Stimulated activated CD4-positive, alpha-beta T cell treated with anti-CD3 and anti-CD28 coated beads, Interleukin-1b, Interleukin-23, amount 100 ng/mL, for 24 hours (primary cell): Measurements from ENCODE around the gene KAZN.
"Not testable (repeated sequence)": the region's sequence is repeated elsewhere in the genome, so short reads cannot be mapped to it uniquely, and the experiment has no call there.

Source experiments
- DNase-seq, 4 experiments: peaks; one replicate each; pipeline ENCODE4 v3.0.0-alpha.2; 2020; ENCODE audit warnings: low read depth in 4 of 4, low spot score in 1 of 4

KAZN gene

DNA sequence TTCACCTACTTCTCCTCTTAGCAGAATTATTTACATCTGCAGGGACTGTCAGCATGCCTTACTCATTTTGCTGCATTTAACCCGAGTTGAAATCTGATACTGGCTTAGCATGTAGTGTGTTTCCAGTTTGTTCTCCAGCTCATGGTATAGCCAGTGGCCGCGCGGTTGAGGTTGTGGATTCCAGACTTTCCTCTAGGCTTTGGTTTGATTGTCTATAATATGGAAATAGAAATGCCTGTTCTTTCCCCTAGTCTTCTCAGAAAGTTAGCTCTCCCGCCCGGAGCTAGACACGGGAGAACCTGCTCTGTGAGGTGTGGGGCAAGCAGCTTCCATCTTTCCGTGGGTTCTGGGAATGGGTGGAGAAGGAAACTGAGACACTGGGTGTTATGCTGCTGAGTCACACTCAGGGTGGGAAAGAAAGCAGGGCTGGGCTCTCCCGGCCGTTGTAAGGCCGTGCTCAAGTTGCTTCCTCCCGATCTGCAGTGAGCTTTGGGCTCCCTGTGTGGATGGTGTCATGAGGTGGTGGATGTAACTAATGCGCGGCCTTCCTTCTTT lies 348.3 kb downstream of the KAZN start:
- DNase-seq: no peak

- DNase-seq: no peak
Observed at GRCh38 chr1:14947421-14947820, 348.9 kb downstream of the KAZN start.

DNA sequence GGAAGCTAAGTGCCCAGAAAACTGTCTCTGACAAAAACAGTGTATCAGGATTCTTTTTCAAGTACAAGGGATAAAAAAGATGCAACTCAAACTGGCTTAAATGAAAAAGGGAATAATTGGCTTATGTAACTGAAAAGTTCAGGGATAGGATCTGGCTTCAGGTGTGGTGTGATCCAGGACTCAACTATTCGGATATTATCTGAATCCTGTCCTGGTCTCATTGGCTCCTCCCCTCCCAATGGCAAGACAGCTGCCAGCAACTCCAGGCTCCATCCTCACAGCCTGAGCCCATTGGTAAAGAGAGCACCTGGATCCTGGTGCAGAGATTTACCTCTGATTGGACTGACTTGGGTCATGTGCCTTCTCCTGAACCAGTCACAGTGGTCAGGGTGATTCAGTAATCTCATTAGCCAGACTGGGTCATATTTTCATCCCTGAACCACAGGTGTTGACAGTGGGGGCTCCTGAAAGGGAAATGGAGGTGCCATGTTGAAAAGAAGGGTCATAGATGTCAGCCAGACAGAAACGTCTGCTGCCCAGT lies 349.7 kb downstream of the KAZN start:
- DNase-seq: no peak

- DNase-seq: no peak
Observed at GRCh38 chr1:14949270-14949835, 350.9 kb downstream of the KAZN start.

GRCh38 chr1:14949836-14950713 lies 351.6 kb downstream of the KAZN start:
- DNase-seq: no peak

- DNase-seq: no peak
Observed at GRCh38 chr1:14951766-14952165, 353.3 kb downstream of the KAZN start.

DNA sequence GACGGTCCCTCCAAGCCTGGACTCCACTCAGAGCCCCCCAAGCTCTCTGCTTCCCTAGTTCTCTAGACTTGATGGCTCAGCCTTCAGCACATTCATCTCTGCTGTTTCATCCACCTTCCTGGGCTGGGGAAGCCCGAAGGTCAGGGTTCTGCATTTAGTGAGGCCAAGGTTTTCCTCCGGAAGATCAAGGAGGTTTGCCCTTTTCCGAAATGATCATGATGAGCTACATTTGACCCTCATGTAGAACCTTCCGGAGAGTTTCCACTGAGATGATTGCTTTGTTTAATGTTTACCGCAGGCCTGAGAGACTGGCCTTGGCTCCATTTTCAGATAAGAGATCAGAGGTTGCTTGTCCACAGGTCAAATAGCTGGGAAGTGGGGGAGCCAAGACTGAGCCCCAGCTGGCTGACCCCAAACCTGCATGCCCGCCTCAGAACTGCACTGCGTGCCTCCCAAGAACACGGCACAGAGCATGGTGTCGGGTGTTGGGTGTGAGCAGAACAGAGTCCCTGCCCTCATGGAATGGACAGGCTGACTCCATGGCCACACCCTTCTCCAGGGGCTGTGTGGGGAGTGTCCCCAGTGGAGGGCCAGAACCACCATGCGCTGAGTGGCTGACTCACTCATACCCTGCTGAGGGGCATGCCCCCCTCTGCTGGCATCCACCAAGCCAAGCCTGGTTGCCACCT lies 354.3 kb downstream of the KAZN start:
- no peak for DNase-seq

GRCh38 chr1:14954210-14954609 lies 355.7 kb downstream of the KAZN start:
- no peak for DNase-seq

DNA sequence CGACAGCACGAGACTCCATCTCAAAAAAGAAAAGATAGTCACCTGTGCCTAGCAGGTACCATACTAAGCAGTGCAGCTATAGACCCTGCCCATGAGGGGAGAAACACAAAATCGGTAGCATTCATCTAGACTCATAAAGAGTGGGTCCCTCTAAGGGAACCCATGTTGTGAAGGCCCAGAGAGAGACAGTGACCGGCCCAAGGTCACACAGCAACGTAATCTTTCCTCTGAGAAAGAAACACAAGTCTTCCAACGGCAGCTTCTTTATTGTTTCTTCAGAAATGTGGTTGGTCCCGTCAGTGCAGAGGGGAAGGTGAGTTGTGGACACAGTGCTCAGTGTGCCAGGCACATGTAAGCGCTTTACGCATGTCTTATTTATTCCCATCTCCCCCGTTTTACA lies 356.4 kb downstream of the KAZN start:
- no peak for DNase-seq

DNA sequence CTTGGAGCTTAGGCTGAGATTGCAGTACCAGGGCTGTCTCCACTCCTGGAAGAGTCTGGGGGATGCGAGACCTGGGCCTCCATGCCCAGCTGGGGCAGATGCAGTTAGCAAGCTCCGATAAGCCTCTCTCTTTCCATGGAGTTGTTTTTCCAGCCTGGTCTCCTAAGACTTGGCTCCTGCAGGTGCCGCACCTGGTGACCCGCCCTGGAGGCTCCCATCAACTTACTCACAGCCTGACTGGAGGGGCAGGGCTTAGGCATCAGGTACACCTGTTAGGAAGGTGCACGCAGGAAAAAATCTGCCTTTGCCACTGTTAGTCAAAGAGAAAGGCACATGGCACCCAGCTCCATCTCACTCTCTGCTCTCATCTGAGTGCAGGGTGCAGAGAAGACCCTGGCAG lies 356.9 kb downstream of the KAZN start:
- no peak for DNase-seq

DNA sequence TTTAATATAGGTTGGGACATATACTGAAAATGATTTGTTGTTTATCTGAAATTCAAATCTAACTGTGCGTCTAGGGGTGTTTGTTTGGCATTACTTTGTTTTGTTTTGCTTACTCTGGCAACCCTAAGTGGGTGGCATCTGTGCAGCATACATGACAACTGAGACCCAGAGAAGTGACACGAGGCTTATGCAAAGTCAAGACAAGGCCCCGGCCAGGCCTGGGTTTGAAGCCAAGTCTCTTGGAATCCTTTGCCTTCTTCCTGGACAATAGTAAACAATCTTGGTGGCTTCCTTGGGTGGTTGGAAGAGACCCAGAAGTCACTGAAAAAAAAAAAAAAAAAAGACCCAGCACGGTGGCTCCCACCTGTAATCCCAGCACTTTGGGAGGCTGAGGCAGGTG lies 357.5 kb downstream of the KAZN start:
- no peak for DNase-seq

DNA sequence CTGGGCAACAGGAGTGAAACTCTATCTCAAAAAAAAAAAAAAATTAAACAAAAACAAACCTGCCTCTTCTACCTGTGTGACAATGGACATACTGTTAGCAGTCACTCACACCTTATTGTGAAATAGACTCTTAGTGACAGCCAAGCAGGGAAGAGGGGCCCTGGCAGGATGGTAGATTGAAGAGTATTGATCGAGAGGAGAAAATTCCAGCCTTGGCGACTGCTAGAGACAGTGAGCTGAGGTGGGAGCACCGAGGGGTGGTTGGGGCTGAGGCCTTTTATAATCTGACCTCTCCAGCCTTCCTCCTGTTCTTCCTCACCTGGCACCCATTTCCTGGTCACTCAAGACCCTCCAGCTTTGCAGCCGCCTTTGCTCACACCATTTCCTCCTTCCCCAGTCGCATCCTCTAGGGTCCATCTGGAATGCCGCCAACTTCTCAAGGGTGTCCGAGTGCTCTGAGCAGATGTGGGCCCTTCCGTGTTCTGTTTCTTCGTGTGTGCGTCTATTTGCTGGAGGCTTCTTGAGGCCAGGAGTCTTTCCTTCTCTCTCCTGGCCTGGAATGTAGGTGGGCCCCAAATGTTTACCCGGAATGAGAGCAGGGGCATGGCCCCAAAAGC lies 358.2 kb downstream of the KAZN start:
- DNase-seq: no peak

DNA sequence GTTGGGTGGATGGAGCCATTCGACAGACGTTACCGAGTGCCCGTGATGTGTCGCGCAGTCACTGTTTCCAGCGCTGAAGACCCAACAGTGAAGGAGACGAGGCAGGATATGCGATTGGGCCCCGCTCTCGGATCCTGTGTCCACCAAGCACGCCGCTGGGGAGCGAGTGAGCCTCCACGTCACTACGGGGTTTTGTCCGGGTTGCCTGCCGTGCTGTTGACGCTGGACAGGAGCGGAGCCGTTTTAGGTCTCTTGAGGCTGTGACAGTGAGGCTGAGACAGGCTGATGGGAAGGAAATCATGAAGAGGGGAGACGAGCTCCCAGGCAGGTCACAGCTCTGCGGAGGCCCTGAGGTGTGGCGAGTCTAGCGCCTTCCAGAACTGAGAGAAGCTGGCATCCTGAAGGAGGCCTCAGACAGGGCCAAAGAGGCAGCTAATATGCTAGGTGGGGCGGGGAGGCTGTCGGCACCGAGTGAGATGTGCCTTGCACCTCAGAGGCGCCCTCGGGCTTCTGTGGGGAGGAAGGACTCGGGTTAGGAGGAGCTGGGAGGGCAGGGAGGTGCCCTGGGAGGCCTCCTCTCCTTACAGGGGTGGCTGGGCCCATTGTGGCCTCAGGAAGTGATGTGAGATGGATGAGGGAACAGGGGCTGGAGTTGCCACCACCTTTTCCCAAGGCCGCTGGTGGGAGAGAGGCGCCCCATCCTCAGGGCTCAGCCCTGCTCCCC lies 359.1 kb downstream of the KAZN start:
- no peak for DNase-seq

DNA sequence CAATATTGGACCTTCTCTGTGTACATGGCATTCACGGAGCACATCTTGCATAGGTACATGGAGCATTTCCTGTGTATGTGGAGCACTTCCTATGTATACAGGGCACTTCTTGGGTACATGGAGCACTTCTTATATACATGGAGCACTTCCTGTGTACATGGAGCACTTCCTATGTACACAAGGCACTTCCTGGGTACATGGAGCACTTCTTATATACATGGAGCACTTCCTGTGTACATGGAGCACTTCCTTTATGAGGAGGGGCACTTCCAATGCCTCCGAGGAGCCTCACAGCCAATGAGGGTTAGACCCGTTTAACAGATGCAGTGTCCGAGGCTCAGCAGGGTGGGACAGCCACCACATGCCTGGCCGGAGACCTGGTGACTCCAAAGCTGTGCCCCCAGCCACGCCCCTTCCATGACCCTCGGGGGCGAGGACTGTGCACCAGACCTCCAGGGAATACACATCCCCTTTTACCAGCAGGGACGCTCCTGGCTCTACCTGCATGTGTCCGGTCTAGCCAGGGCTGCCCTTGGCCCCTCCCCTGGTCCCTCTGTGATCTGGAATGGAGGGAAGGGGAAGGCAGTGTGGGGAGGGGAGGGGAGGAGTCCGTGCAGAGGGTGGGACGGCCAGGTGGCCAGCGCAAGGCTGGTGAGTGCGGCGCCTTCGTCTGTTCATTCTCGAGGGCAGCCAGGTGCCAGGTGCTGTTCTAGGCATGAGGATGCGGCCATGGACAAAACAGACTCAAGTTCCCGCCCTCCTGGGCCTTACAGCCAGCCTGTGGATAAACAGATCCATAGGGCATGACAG lies 360.0 kb downstream of the KAZN start:
- DNase-seq: no peak

- no peak for DNase-seq
Observed at GRCh38 chr1:14959059-14959694, 360.7 kb downstream of the KAZN start.

DNA sequence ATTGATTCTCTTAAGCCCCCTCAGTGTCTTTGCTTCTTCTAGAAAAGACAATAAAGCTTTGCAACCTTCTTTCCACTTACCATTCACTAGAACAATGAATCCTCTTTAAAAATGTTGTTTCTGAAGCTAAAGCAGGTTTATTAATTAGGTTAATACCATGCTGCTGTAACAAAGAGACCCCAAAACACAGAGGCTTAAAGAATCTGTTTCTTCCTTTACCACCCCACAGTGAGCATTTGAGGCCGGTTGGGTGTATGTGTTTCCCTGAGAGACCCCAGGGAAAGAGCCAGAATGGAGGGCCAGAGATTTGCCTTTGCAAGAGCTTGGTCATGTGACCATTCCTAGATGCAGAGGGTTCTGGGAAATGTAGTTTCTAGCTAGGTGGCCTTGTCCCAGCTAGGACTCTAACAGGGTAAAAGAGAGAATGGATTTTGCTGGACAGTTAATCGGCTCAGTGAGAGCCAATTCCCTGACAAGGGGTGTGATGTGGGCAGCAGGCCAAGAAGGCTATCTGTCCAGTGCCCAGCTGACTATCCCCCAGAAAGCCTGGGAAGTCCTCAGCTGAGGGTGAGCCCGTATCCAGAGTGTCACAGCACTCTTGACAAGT lies 363.3 kb downstream of the KAZN start:
- no peak for DNase-seq

DNA sequence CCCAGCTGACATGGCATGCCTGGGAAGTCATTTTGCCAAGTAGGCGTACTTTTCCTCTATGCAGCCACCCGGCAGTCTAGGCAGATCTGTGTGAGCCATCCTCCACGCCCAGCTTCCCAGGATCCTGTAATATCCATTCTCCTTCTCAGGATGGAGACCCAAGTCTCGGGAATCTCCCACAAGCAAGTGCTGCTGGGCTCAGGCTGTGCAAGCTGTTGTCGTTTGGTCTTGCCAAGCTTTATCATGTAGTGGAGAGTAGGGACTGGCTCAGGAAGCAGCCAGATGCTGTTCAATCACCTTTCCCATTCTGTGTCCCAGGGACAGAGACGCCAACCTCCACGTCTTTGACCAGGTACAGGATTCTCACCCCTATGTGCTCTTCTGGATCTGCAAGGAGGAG lies 363.9 kb downstream of the KAZN start:
- no peak for DNase-seq

DNA sequence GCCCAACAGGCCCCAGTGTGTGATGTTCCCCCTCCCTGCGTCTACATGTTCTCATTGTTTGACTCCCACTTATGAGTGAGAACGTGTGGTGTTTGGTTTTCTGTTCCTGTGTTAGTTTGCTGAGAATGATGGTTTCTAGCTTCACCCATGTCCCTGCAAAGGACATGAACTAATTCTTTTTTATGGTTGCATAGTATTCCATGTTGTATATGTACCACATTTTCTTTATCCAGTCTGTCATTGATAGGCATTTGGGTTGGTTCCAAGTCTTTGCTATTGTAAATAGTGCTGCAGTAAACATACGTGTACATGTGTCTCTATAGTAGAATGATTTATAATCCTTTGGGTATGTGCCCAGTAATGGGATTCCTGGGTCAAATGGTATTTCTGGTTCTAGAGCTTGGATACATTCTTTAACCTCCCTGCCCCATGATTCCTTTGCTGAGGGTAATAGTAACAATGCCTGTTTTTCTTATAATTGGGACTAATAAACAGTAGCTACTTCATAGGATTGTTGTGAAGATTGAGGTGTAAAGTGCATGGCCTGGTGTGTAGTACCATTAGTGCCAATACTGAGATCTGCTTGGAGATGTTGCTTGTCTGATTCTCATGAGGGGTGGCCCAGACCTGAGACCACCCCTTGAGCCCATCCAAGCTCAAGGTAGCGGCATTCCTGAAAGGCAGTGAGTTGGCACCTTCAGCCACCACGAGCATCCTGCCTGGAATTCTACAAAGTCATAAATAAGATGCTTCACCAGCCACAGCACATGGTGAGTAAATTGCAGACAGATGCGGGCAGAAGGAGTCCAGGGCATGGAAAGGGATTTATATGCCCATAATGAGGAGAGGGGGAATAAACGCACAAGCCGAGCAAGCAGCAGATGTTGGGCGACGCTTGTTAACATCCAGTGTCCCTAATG lies 365.6 kb downstream of the KAZN start:
- DNase-seq: not testable (repeated sequence)
